Progenitor cell of endocrine pancreas (in vitro differentiated cells): ENCODE results near the gene STRA6. TPM values are rescaled to one million over a fixed set of nuclear protein-coding genes. Genes with fewer than 3 reads are reported as not detected.

Experiments
- DNase-seq: peaks from one replicate; pipeline ENCODE4 v3.0.0; 2021; ENCODE audit warnings: low spot score; ENCODE audit not compliant: unreplicated experiment
- H3K27ac Mint-ChIP-seq: 2 replicates; pipeline ENCODE4 v1.8.0; 2021; ENCODE audit warnings: mild to moderate bottlenecking, moderate library complexity, mixed read lengths
- H3K27me3 Mint-ChIP-seq: 2 replicates; pipeline ENCODE4 v1.8.0; 2021; ENCODE audit warnings: mixed read lengths
- H3K36me3 Mint-ChIP-seq: 2 replicates; pipeline ENCODE4 v1.8.0; 2022; ENCODE audit warnings: mixed read lengths; ENCODE audit not compliant: insufficient read depth
- H3K4me1 Mint-ChIP-seq: 2 replicates; pipeline ENCODE4 v1.8.0; 2021; ENCODE audit warnings: low read depth, mixed read lengths
- H3K4me3 Mint-ChIP-seq: 2 replicates; pipeline ENCODE4 v1.8.0; 2021; ENCODE audit warnings: low read depth, mild to moderate bottlenecking, moderate library complexity, mixed read lengths
- H3K9me3 Mint-ChIP-seq: 2 replicates; pipeline ENCODE4 v1.8.0; 2021; ENCODE audit warnings: low read depth, mixed read lengths
- total RNA-seq: library from RNA; stranded (reverse); gene quantifications from 2 replicates; pipeline ENCODE4 v1.2.1, GENCODE V29; 2021
- TF ChIP-seq, protein P1 (sequence below): fragments of 200-600 bp; sonication (generic); IDR thresholded peaks from one replicate; pipeline ENCODE4 v1.5.0; 2021; ENCODE audit warnings: antibody characterized with exemption, mild to moderate bottlenecking; ENCODE audit not compliant: unreplicated experiment

The STRA6 gene
- total RNA-seq, 1 donor from 2014 or later = 17.9 TPM

DNA sequence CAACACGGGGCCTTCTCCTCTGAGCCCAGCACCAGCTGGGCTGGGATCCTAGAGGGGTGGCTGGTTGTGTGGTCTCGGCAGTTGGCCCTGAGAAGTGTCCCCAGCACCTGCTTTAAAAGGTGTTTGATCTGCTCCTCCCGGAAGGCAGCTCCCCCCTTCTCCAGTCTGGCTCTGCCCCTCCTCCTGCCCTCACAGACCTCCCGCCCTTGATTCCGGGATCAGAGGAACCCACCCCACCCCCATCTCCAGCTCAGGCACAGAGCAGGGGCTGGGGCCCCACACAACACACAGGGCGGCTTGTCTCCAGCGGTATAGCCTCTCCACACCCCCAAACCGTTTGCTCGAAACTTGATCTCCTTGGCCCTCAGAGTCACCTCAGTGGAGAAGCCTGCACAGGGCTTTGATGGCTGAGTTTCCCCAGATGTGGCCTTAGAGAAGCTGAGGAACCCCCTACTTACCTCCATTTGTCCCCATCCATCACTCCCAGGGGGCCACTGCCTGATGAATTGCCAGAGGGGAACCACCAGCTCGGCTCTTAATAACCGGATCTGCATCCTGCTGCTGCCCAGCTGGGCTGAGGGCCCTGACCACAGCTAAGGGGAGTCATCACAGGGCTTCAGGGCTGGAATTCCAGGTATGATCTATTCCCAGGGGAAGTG is 6.4 kb upstream of the STRA6 start:
- Mint-ChIP-seq H3K36me3 (no peaks in the 10 kb centered on the region), H3K4me3 (peak overlapping the region; percentile 32), H3K4me1 (peaks cover 28% of the 10 kb centered on the region), H3K27ac (peak overlapping the region; percentile 71), H3K27me3 (peaks cover 29% of the 10 kb centered on the region), H3K9me3 (no peaks in the 10 kb centered on the region)
- no peak for DNase-seq
- TF ChIP-seq, protein P1, sequence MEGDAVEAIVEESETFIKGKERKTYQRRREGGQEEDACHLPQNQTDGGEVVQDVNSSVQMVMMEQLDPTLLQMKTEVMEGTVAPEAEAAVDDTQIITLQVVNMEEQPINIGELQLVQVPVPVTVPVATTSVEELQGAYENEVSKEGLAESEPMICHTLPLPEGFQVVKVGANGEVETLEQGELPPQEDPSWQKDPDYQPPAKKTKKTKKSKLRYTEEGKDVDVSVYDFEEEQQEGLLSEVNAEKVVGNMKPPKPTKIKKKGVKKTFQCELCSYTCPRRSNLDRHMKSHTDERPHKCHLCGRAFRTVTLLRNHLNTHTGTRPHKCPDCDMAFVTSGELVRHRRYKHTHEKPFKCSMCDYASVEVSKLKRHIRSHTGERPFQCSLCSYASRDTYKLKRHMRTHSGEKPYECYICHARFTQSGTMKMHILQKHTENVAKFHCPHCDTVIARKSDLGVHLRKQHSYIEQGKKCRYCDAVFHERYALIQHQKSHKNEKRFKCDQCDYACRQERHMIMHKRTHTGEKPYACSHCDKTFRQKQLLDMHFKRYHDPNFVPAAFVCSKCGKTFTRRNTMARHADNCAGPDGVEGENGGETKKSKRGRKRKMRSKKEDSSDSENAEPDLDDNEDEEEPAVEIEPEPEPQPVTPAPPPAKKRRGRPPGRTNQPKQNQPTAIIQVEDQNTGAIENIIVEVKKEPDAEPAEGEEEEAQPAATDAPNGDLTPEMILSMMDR = no peak

DNA sequence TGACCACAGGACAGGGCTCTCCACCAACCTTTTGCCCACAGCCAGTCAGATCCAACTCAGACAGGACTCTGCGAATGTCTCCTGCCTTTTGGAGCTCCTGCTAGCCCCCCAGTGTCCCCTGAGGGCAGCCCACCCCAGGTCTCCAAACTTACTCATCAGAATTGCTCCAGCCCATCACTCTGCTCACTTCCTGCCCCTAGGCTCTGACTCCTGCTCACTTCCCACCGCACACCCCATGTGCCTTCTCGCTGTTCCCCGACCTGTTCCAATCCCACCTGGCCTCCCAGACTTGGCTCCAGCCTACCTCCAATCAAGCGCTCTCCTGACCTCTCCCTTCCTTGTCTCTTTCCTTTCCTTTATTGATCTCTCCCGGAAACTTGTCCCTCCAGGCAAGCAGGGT is 5.9 kb upstream of the STRA6 start:
- Mint-ChIP-seq H3K27ac (peak overlapping the region; percentile 71), H3K27me3 (peaks cover 34% of the 10 kb centered on the region), H3K4me3 (peak overlapping the region; percentile 32), H3K9me3 (no peaks in the 10 kb centered on the region), H3K36me3 (no peaks in the 10 kb centered on the region), H3K4me1 (peaks cover 25% of the 10 kb centered on the region)
- no peak for DNase-seq
- TF ChIP-seq, protein P1 = no peak

DNA sequence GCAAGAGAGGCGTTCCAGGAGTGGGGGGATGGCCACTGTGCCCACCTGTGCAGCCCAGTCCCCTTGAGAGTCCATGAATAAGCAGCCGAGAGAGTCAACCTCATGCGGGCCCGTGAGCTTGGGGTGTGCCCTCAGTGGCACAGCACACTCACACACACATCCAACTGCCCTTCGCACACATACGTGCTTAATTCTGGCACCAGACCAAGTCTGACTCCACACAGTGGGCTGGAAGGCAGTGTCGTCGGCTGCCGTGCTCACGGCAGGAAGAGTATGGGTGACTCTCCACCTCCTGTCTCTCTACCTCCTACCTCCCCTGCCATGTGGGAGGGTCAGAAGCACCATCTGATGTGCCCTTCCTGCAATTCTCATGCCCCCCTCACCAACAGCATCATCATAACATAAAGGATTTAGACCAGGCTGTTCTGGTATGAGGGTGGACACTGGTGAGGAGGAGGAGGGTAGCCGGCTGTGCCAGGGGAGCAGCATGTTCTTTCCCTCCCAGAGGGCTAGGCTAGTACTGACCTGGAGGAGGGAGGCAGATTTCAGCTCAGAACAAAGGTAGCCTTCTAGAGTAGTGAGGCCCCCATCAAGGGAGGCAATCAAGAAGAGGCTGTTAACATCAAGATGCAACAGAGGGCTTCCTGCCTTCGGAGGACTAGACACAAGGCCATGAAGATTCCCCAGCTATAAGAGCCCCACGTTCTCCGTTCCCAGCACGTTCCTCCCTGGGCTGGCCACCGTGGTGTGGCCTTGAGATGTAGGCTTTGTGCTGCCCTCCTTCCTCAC is 5.3 kb upstream of the STRA6 start:
- peaks cover 30% of the 10 kb centered on the region for H3K4me1 Mint-ChIP-seq
- TF ChIP-seq, protein P1 = no peak
- DNase-seq = no peak
- peak overlapping the region; percentile 32 for H3K4me3 Mint-ChIP-seq
- H3K27ac Mint-ChIP-seq = peak overlapping the region; percentile 71
- H3K36me3 Mint-ChIP-seq = no peaks in the 10 kb centered on the region
- no peaks in the 10 kb centered on the region for H3K9me3 Mint-ChIP-seq
- H3K27me3 Mint-ChIP-seq = peaks cover 41% of the 10 kb centered on the region

DNA sequence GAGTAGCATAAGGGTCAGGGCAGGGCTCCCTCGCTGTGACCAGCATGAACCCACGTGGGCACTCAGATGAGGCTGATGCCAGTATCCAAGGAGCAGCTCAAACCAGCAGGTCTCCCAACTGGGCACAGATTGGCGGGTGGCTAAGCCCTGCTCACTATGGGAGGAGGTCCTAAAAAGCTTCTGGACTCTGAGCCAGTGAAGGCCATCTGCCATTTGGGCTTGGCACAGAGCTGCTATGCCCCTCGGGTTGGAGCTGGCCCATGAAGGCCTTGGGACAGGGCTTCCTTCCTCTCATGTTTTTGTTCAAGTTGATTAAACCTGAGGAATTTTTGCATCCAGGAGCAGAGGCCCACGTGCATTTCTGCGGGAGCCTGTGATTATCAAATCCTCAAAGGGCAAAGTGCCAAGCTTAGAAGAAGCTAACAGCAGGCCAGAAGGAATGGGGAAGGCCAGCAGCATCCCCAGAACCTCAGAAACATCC is 4.3 kb upstream of the STRA6 start:
- H3K9me3 Mint-ChIP-seq = no peaks in the 10 kb centered on the region
- no peaks in the 10 kb centered on the region for H3K36me3 Mint-ChIP-seq
- H3K27me3 Mint-ChIP-seq = peaks cover 41% of the 10 kb centered on the region
- TF ChIP-seq, protein P1 = no peak
- peak overlapping the region; percentile 19 for H3K4me3 Mint-ChIP-seq
- H3K4me1 Mint-ChIP-seq = peaks cover 35% of the 10 kb centered on the region
- no peak for DNase-seq
- H3K27ac Mint-ChIP-seq = peak overlapping the region; percentile 17

DNA sequence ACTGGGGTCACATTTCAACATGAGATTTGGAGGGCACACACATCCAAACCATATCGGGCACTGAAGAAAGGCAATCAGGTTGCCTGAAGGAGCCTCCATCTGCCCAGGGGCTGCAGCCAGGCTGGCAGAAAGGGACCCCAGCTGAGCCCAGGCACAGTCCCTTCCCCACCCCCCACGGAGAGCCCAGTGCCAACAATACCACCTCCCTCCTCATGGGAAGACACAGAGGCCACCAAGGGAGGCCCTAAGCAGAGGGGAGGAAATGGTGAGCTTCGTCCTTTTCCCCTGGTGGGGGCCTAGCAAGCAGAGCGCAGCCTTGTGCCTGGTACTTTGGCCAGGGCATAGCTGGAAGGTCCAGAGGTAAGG is 3.0 kb upstream of the STRA6 start:
- Mint-ChIP-seq H3K27ac (no peak overlapping the region), H3K4me1 (peaks cover 36% of the 10 kb centered on the region), H3K27me3 (peaks cover 49% of the 10 kb centered on the region), H3K4me3 (no peak overlapping the region), H3K36me3 (no peaks in the 10 kb centered on the region), H3K9me3 (no peaks in the 10 kb centered on the region)
- TF ChIP-seq, protein P1 = no peak
- no peak for DNase-seq
